ENCODE measurements around the gene SLC12A5. TPM values are rescaled to one million over a fixed set of nuclear protein-coding genes. Genes with fewer than 3 reads are reported as not detected.

SLC12A5 gene
- total RNA-seq, 4 donors from 2014 or later, result not detected

DNA sequence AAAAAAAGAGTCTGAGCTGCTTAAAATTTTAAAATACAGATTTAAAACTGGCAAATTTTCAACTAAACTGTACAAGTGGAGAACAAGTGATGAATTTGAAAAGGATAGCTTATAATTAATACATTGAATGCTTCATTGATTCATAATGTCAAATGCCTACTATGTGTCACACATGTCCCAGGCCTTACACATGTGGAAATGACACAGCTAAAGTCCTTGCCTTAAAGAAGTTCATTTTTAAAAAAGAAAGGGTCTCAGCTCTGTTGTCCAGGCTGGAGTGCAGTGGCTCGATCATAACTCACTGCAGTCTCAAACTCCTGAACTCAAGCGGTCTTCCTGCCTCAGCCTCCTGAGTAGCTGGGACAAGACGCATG, 55.8 kb downstream of the SLC12A5 start:
- intact Hi-C loops (cut with DNase I; ENCODE audit: low total_unique reads), result no loop called here
- WGBS, 2 donors (ENCODE audit: low coverage in 1 of 2), result 80 to 86% methylated on average over 1 to 3 of the region's 3 CpGs
- TF ChIP-seq POLR2A (IDR thresholded peaks at IDR 0.05), result no peak
- TF ChIP-seq POLR2AphosphoS5 (IDR thresholded peaks at IDR 0.05), result no peak
- TF ChIP-seq, protein P1, sequence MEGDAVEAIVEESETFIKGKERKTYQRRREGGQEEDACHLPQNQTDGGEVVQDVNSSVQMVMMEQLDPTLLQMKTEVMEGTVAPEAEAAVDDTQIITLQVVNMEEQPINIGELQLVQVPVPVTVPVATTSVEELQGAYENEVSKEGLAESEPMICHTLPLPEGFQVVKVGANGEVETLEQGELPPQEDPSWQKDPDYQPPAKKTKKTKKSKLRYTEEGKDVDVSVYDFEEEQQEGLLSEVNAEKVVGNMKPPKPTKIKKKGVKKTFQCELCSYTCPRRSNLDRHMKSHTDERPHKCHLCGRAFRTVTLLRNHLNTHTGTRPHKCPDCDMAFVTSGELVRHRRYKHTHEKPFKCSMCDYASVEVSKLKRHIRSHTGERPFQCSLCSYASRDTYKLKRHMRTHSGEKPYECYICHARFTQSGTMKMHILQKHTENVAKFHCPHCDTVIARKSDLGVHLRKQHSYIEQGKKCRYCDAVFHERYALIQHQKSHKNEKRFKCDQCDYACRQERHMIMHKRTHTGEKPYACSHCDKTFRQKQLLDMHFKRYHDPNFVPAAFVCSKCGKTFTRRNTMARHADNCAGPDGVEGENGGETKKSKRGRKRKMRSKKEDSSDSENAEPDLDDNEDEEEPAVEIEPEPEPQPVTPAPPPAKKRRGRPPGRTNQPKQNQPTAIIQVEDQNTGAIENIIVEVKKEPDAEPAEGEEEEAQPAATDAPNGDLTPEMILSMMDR (IDR thresholded peaks at IDR 0.05), result no peak
- TF ChIP-seq EP300 (IDR thresholded peaks at IDR 0.05; ENCODE audit: low read depth), result no peak
- no peak for DNase-seq
- Histone ChIP-seq H3K27ac (peak overlapping the region in 3 of 4 donors; percentile 31 to 60 (median 38)), H3K36me3 (no peaks in the 10 kb centered on the region), H3K9me3 (no peaks in the 10 kb centered on the region), H3K4me1 (peaks cover 39 to 87% (median 66%) of the 10 kb centered on the region in 4 donors), H3K27me3 (no peaks in the 10 kb centered on the region), H3K4me3 (no peak overlapping the region)
- in situ Hi-C loops (cut with MboI; ENCODE audit: low pct_ligation_motif_present in 1 of 4, low pct_unique_long_range_greater_than_20kb in 1 of 4, low sequenced_read_pairs in 3 of 4), result no loop called here

DNA sequence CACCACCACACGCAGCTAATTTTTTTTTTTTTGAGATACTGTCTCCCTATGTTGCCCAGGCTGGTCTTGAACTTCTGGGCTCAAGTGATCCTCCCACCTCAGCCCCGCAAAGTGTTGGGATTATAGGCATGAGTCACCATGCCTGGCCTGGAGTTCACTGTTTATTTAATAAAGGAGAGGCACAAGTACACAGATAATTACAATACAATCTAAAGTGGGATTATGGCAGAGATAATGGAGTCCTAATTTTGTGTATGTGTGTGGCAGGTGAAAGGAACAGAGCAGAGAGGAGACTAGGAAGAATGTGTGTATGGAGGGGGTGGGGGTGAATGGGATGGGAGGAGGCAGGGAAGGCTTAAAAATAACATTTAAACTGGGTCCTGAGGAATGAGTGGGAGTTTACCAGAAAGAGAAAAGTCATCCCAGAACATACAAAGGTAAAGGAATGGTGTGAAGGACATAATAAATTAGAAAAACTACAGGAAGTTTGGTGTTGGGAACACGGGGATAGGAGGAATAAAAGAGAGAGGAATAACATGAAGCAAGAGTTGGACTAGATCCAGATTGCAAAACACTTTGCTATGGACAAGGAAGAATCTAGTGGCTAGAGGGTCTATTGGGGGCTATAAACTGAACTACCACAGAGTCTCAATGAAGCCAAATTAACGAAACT, 56.3 kb downstream of the SLC12A5 start:
- Histone ChIP-seq H3K4me1 (peaks cover 39 to 87% (median 68%) of the 10 kb centered on the region in 4 donors), H3K27me3 (no peaks in the 10 kb centered on the region), H3K4me3 (no peak overlapping the region), H3K27ac (peak overlapping the region; percentile 31 to 60 (median 40)), H3K36me3 (no peaks in the 10 kb centered on the region), H3K9me3 (no peaks in the 10 kb centered on the region)
- DNase-seq, result peak; percentile 37
- WGBS, 2 donors (ENCODE audit: low coverage in 1 of 2), result 30 to 43% methylated on average over 3 to 4 of the region's 4 CpGs
- in situ Hi-C loops (cut with MboI; ENCODE audit: low pct_ligation_motif_present in 1 of 4, low pct_unique_long_range_greater_than_20kb in 1 of 4, low sequenced_read_pairs in 3 of 4), result no loop called here
- TF ChIP-seq POLR2AphosphoS5 (IDR thresholded peaks at IDR 0.05), result peak in 1 of 3 donors; percentile 6
- TF ChIP-seq, protein P1 (IDR thresholded peaks at IDR 0.05), result no peak
- intact Hi-C loops (cut with DNase I; ENCODE audit: low total_unique reads), result no loop called here

DNA sequence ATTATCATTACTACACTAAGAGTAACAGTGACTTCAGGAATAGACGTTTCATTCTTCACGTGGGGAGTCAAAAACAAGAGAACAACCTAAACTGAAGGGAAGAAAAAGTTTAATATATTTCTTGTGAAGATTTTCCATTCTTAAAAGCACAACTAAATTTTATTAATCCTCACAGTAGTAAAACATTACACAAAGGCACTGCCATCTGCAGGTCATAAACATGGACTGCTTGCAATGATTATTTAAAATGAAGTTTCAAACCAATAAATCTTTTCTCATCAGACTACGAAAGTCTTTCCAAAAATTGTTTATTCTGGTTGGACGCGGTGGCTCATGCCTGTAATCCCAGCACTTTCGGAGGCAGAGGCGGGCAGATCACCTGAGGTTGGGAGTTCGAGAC, 58.1 kb downstream of the SLC12A5 start:
- peak overlapping the region; percentile 42 to 99 (median 96) for H3K27ac ChIP-seq
- WGBS, 2 donors (ENCODE audit: low coverage in 1 of 2), result 14 to 39% methylated on average over 2 to 8 of the region's 8 CpGs
- in situ Hi-C loops (cut with MboI; ENCODE audit: low pct_ligation_motif_present in 1 of 4, low pct_unique_long_range_greater_than_20kb in 1 of 4, low sequenced_read_pairs in 3 of 4) (no loop called here), intact Hi-C loops (cut with DNase I; ENCODE audit: low total_unique reads) (no loop called here)
- H3K4me1 ChIP-seq, result peaks cover 39 to 72% (median 65%) of the 10 kb centered on the region in 4 donors
- no peaks in the 10 kb centered on the region for H3K36me3 ChIP-seq
- H3K9me3 ChIP-seq, result no peaks in the 10 kb centered on the region
- H3K4me3 ChIP-seq, result no peak overlapping the region
- DNase-seq, result no peak
- H3K27me3 ChIP-seq, result no peaks in the 10 kb centered on the region
- TF ChIP-seq, protein P1 (IDR thresholded peaks at IDR 0.05), result peak; percentile 24 to 38 (median 36)
- TF ChIP-seq POLR2AphosphoS5 (IDR thresholded peaks at IDR 0.05), result no peak

- in situ Hi-C loops (cut with MboI; ENCODE audit: low pct_ligation_motif_present in 1 of 4, low pct_unique_long_range_greater_than_20kb in 1 of 4, low sequenced_read_pairs in 3 of 4), result no loop called here
- TF ChIP-seq POLR2A (IDR thresholded peaks at IDR 0.05) (no peak), POLR2AphosphoS5 (IDR thresholded peaks at IDR 0.05) (no peak), EP300 (IDR thresholded peaks at IDR 0.05; ENCODE audit: low read depth) (no peak)
- TF ChIP-seq, protein P1 (IDR thresholded peaks at IDR 0.05), result no peak
- intact Hi-C loops (cut with DNase I; ENCODE audit: low total_unique reads), result no loop called here
Measured at GRCh38 chr20:46088409-46089166, 59.6 kb downstream of the SLC12A5 start.

More at GRCh38 chr20:46088409-46089166, 59.6 kb downstream of the SLC12A5 start:
- H3K4me3 ChIP-seq, result peak overlapping the region; percentile 66 to 87 (median 72)
- H3K4me1 ChIP-seq, result peaks cover 39 to 57% (median 54%) of the 10 kb centered on the region in 4 donors
- peak overlapping the region; percentile 96 to 99 (median 96) for H3K27ac ChIP-seq
- DNase-seq, result no peak
- no peaks in the 10 kb centered on the region for H3K27me3 ChIP-seq
- H3K36me3 ChIP-seq, result no peaks in the 10 kb centered on the region
- 3 to 6% methylated on average over 6 to 22 of the region's 22 CpGs for WGBS, 2 donors (ENCODE audit: low coverage in 1 of 2)
- no peaks in the 10 kb centered on the region for H3K9me3 ChIP-seq

Data from transverse colon (tissue), 4 donors.